Cardiac muscle cell (in vitro differentiated cells and primary cell): Measurements from ENCODE around the gene CHSY1. TPM values are rescaled to one million over a fixed set of nuclear protein-coding genes. Genes with fewer than 3 reads are reported as not detected.

Source experiments
- DNase-seq, 2 donors: peaks; one replicate each; pipeline versions ENCODE4 v3.0.0 to v3.0.0-alpha.2; 2010 to 2017; ENCODE audit warnings: low read depth in 1 of 2, low spot score in 1 of 2
- H3K27ac ChIP-seq: fragments of 200-600 bp; sonication (generic); 2 replicates; pipeline ENCODE4 v1.5.1; 2016
- H3K27me3 ChIP-seq: fragments of 200-600 bp; sonication (generic); 2 replicates; pipeline ENCODE4 v1.6.0; 2016; ENCODE audit warnings: control low read depth
- H3K36me3 ChIP-seq: fragments of 200-600 bp; sonication (generic); 2 replicates; pipeline ENCODE4 v1.5.1; 2016; ENCODE audit warnings: control low read depth
- H3K4me1 ChIP-seq: fragments of 200-600 bp; sonication (generic); 2 replicates; pipeline ENCODE4 v1.8.1; 2017; ENCODE audit warnings: low read depth, mild to moderate bottlenecking, mixed run types
- H3K4me3 ChIP-seq: fragments of 200-600 bp; sonication (generic); 2 replicates; pipeline ENCODE4 v1.5.1; 2016; ENCODE audit warnings: mild to moderate bottlenecking
- H3K9me3 ChIP-seq: fragments of 200-600 bp; sonication (generic); 2 replicates; pipeline ENCODE4 v1.5.1; 2017; ENCODE audit warnings: low read depth, mild to moderate bottlenecking, control low read depth
- CTCF ChIP-seq: IDR thresholded peaks from 2 replicates; pipeline ENCODE4 v1.5.1; 2012; ENCODE audit warnings: low read depth, mild to moderate bottlenecking, low read length
- polyA plus RNA-seq: library from polyadenylated mRNA; unstranded; fragments of >200 nt; fragmentation: Nextera tagmentation; extraction: Ambion mirVana; gene quantifications from 2 replicates; pipeline ENCODE4 v1.2.1, GENCODE V29; 2016
- total RNA-seq: library from RNA; depleted of rRNA; stranded (reverse); fragments of >200 nt; gene quantifications from 2 replicates; pipeline ENCODE4 v1.2.3, GENCODE V29; 2016

The CHSY1 gene
- total and polyA plus RNA-seq, 2 experiments from 2014 or later: 30.3 to 33.4 TPM

GRCh38 chr15:101255615-101256241 is 3.9 kb upstream of the CHSY1 start:
- Histone ChIP-seq H3K27me3 (no peaks in the 10 kb centered on the region), H3K4me1 (peaks cover 19% of the 10 kb centered on the region), H3K36me3 (no peaks in the 10 kb centered on the region), H3K4me3 (no peak overlapping the region), H3K27ac (peak overlapping the region; percentile 36), H3K9me3 (no peaks in the 10 kb centered on the region)
- DNase-seq: peak; percentile 82 to 90
- TF ChIP-seq CTCF: no peak

- Histone ChIP-seq H3K27ac (peak overlapping the region; percentile 31), H3K9me3 (no peaks in the 10 kb centered on the region), H3K4me3 (no peak overlapping the region), H3K27me3 (no peaks in the 10 kb centered on the region), H3K36me3 (no peaks in the 10 kb centered on the region), H3K4me1 (peaks cover 22% of the 10 kb centered on the region)
- no peak for TF ChIP-seq CTCF
- no peak for DNase-seq
These were observed 3.2 kb upstream of the CHSY1 start for GRCh38 chr15:101255051-101255395.

- H3K9me3 ChIP-seq: no peaks in the 10 kb centered on the region
- H3K27me3 ChIP-seq: no peaks in the 10 kb centered on the region
- H3K36me3 ChIP-seq: no peaks in the 10 kb centered on the region
- H3K4me3 ChIP-seq: no peak overlapping the region
- no peak overlapping the region for H3K27ac ChIP-seq
- TF ChIP-seq CTCF: no peak
- no peak for DNase-seq
- H3K4me1 ChIP-seq: peaks cover 27% of the 10 kb centered on the region
These were observed 2.6 kb upstream of the CHSY1 start for GRCh38 chr15:101254157-101255050.

GRCh38 chr15:101252836-101253235 is 988 bp upstream of the CHSY1 start:
- Histone ChIP-seq H3K36me3 (no peaks in the 10 kb centered on the region), H3K4me1 (peaks cover 35% of the 10 kb centered on the region), H3K9me3 (no peaks in the 10 kb centered on the region), H3K4me3 (peak overlapping the region; percentile 88), H3K27me3 (no peaks in the 10 kb centered on the region), H3K27ac (peak overlapping the region; percentile 81)
- no peak for TF ChIP-seq CTCF
- no peak for DNase-seq

DNA sequence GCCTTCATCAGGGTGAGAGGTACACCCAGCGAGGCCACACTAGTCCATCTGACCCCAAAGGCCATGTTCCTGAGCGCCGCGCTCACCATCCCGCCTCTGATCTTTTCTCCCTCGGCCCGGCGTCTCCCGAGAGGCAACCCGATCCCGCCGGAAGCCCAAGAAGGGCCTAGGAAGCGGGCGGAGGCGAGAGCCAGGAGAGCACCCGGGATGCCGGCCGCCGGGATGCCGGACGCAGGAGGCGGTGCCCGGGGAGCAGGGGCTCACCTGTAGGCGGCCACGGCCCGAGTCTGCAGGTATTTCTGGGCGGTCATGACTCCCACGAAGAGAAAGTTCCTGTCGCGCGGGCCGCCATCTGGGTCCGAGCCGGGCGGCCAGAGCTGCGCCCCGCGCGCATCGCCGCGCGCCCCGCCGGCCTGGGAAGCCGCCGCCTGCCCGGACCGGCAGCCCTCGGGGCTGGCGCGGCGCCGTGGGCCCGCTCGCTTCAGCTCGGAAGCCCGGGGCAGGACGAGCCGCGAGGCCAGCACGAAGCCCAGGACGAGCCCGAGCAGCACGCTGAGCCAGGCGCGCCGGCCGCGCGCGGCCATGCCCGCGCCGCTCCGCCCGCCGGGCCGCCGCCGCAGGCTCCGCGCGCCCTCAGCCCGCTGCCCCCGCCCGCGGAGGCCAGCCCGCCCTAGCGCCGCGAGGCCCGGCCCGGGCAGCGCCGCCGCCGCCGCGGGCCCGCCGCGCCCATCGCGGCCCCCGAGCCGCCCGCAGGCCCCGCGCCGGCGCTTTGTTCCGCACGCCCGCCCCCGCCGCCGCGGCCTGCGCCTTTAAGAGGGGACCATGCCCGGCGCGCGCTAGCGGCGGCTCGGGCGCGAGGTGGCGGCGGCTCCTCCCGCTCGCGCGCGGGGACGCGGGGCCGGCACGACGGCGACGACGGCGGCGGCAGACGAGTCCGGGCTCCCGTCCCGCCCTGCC is 697 bp downstream of the CHSY1 start:
- Histone ChIP-seq H3K27ac (peak overlapping the region; percentile 81), H3K27me3 (no peaks in the 10 kb centered on the region), H3K9me3 (no peaks in the 10 kb centered on the region), H3K36me3 (no peaks in the 10 kb centered on the region), H3K4me3 (peak overlapping the region; percentile 88), H3K4me1 (peaks cover 45% of the 10 kb centered on the region)
- no peak for TF ChIP-seq CTCF
- DNase-seq: peak; percentile 50 to 72
